Stromal cell of bone marrow (primary cell): ENCODE measurements around the gene STIMATE.
A peak's percentile ranks its signal among the peaks of the same experiment; 100 is the strongest.

Experiments
- DNase-seq: peaks from one replicate; pipeline ENCODE4 v3.0.0-alpha.2; 2012; ENCODE audit warnings: low read depth

The STIMATE gene

GRCh38 chr3:52893723-52894122 lies 3.6 kb downstream of the STIMATE start:
- DNase-seq, result no peak

DNA sequence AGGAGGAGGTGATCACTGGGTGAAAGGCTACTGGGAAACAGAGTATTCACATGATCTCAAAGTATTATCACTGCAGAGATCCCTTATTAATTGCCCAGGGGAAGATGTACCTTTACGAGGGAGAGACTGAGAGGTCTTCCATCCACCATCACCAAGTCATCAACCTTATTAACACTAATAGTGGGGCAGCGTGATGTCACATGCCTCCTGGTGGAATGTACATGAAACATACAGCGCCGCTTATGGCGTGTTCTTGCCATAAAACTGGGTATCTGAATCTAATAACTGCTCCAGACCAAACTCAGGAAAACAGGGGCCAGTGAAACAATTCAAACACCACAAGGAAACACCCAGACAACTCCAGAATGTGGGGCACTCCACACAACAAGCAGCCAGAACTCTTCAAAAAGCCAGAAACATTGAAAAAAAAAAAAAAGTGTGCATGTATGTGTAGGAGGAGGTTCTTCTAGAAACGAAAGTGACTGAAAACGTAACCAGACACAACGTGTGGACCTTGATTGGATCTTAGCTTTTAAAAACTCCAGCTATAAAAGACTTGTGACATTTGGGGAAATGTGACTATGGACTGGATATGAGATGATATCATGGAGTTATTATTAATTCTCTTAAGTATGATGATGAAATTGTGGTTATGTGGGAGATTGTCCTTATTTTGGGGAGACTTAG lies 4.6 kb downstream of the STIMATE start:
- DNase-seq, result no peak

DNA sequence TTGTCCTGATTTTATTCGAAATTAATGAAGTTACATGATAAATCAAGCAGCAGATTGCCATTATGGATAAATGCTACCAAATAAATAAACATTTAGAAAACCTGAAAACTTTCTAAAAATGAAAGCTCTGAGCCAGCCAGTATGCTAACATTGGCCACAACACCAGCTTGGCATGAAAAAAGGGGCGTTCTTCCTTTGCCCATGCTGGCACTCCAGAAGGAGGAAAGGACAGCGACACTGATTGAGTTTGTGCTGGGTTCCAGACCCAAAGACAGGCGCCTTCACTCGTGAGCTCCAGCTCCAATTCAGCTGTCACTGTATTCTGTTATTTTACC lies 5.1 kb downstream of the STIMATE start:
- no peak for DNase-seq

GRCh38 chr3:52891615-52892081 lies 5.7 kb downstream of the STIMATE start:
- DNase-seq, result peak; percentile 38

DNA sequence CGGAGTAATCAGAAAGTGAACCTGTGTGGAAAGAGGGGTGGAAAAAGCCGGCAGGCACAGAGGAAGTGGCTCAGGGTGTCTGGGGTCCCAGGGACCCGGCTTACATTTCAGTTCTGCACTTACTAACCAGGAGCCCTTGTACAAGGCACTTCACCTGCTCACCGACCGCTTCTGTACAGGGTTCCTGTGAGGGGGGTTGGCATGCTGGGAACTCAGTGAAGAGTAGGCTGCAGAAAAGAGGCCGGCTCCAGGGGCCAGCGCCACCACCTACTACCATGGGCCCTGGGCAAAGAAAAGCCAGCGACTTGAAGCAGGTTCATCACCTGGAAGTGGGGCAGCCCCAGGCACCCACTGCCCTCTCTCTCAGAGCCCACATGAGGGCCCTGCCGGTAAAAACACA lies 6.2 kb downstream of the STIMATE start:
- no peak for DNase-seq

GRCh38 chr3:52890735-52891134 lies 6.6 kb downstream of the STIMATE start:
- no peak for DNase-seq

DNA sequence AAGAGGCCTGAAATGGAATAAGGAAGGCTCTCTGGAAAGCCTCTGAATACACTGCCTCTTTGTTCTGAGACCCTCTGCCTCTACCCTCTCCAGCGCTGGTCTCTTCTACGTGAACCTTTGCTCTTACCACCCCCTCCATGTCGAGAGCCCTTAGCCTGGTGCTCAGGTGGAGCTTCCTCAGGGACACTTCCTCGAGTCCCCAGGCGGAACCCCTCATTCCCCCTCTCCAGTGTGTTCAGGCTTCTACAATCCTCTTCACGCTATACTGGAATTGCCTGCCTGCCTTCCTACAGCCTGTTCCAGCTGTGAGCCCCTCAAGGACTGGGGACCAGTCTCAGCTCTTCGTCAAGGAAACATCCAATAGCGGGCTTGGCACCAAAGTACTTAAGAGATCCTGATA lies 7.4 kb downstream of the STIMATE start:
- no peak for DNase-seq

DNA sequence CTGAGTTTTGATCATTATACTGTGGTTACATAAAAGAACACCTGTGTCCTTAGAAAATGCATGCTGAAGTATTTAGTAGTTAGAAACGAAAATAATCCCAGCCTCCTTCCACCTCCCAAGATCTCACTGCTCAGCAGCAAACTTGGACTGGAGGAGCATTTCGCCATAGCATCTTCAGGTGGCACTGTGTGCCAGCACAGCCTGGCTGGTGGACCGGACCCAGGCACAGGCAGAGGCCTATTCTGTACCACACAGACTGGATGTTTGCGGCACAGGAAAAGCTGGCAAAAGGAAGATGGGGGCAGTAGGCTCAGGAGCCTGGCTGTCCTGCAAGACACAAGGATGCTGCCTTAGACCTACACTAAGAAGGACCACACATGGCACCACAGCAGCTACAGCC lies 10.2 kb downstream of the STIMATE start:
- DNase-seq, result no peak

- no peak for DNase-seq
These were observed 11.2 kb downstream of the STIMATE start for GRCh38 chr3:52886049-52886730.

DNA sequence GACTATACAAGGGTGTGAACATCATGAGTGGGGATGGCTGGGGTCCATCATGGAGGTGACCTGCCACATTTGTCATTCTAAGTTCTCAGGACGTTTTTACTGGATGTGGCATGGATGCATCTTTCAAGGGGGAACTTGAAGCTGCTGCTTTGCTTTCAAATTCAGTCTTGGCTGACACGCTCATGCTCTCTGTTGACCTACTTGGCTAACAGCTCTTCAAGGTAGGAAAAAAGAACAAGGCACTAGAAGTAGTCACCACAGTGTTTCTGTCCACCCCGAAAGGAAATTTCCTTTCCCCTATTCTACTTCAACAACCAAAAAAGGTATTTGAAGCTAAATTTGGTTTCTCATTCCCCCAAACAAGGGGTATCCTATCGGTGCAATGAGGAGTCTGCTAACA lies 15.0 kb downstream of the STIMATE start:
- no peak for DNase-seq

GRCh38 chr3:52881871-52882270 lies 15.5 kb downstream of the STIMATE start:
- no peak for DNase-seq

DNA sequence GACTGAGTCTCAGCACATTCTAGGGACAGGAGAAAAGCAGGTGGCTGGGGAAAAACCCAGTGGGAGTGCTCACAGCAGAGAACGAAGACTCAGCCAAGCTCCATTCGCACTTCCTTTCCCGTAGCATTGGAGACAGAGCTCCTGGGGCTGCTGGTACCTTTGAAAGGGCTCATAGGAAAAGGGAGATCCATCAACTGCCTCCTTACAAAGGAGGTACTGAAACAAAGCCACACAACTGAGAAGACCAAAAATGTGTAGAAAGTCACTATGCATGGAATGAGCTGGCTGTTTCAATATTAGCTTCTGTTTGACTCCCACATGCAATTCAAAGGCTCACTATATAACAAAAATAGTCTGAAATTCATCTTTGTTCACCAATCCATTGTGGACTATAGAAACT lies 16.9 kb downstream of the STIMATE start:
- no peak for DNase-seq

GRCh38 chr3:52880047-52880446 lies 17.3 kb downstream of the STIMATE start:
- no peak for DNase-seq

DNA sequence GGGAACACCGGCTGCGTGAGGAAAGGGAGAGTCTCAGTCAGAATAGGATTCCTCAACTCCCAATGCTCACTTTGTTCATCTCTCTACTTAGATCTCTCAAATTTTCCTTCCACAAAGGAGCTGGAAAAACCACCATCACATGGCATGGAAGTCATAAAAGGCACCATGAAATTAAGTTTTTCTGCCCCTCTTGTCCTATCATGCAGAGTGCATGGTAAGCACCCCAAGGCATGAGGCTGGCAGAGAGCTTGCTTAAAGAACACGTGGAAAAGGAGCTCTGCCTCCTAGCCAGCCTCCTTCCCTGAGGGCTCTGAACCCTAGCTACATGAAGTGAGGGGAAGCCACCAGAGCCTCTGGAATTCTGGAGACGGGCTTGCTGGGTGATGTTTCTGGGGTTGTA lies 17.8 kb downstream of the STIMATE start:
- DNase-seq, result no peak

DNA sequence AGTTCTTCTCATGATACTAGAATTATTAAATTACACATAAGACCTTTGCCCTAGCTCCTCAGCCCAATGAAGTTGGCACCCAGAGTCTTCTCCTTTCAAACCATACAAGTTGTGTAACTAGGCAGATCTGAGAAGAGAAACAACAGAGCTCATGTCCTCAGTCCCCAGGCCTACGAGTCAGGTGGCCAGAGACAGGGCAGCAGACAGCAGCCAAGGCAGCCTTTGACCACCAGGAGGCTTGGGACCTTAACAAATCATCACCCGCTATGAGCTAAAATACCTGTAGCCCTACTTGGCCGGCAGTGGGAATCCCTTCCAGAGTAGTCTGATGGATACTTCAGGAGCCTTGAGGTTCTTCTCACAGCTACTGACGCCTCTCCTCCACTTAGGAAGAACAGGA lies 18.3 kb downstream of the STIMATE start:
- DNase-seq, result no peak

GRCh38 chr3:52877085-52877484 lies 20.3 kb downstream of the STIMATE start:
- no peak for DNase-seq

GRCh38 chr3:52874864-52875587 lies 22.3 kb downstream of the STIMATE start:
- no peak for DNase-seq

- no peak for DNase-seq
These were observed 23.1 kb downstream of the STIMATE start for GRCh38 chr3:52874160-52874701.

- peak; percentile 45 for DNase-seq
These were observed 23.8 kb downstream of the STIMATE start for GRCh38 chr3:52873433-52874159.

- no peak for DNase-seq
These were observed 25.1 kb downstream of the STIMATE start for GRCh38 chr3:52872245-52872644.

- no peak for DNase-seq
These were observed 25.6 kb downstream of the STIMATE start for GRCh38 chr3:52871761-52872160.

- DNase-seq, result no peak
These were observed 26.9 kb downstream of the STIMATE start for GRCh38 chr3:52870471-52870870.
